Measurements from ENCODE around the gene UBC.
A peak's percentile ranks its signal among the peaks of the same experiment; 100 is the strongest.

GRCh38 chr12:124913474-124914391 lies 717 bp downstream of the UBC start:
- peak; percentile 72 to 85 (median 83) for TF ChIP-seq CTCF (IDR thresholded peaks at IDR 0.05)
- no peak for TF ChIP-seq POLR2A (IDR thresholded peaks at IDR 0.05)
- no peak for TF ChIP-seq POLR2AphosphoS5 (IDR thresholded peaks at IDR 0.05)

Data from breast epithelium (tissue), 3 donors.